Esophagus (tissue), 2 donors: ENCODE results near the gene PPOX. TPM values are rescaled to one million over a fixed set of nuclear protein-coding genes. Genes with fewer than 3 reads are reported as not detected.

Experiments
- H3K27ac ChIP-seq, 2 donors: one replicate each; pipeline ENCODE4 v1.5.1; 2013; ENCODE audit warnings: low read depth in 2 of 2, mild to moderate bottlenecking in 2 of 2, inconsistent platforms in 1 of 2, low read length in 1 of 2, moderate library complexity in 1 of 2
- H3K27me3 ChIP-seq, 2 donors: one replicate each; pipeline ENCODE4 v1.6.1; 2013; ENCODE audit warnings: low read length in 2 of 2, control low read depth in 1 of 2, mild to moderate bottlenecking in 1 of 2; ENCODE audit not compliant: insufficient read depth in 2 of 2, control insufficient read depth in 1 of 2
- H3K36me3 ChIP-seq, 2 donors: one replicate each; pipeline ENCODE4 v1.6.1; 2013; ENCODE audit warnings: low read length in 1 of 2; ENCODE audit not compliant: control insufficient read depth in 2 of 2, insufficient read depth in 2 of 2
- H3K4me1 ChIP-seq, 2 donors: one replicate each; pipeline ENCODE4 v1.6.1; 2013; ENCODE audit warnings: low read length in 1 of 2; ENCODE audit not compliant: control insufficient read depth in 2 of 2, insufficient read depth in 2 of 2
- H3K4me3 ChIP-seq, 2 donors: one replicate each; pipeline ENCODE4 v1.5.1; 2013; ENCODE audit warnings: low read length in 2 of 2, mild to moderate bottlenecking in 2 of 2, low read depth in 1 of 2, moderate library complexity in 1 of 2
- H3K9me3 ChIP-seq, 2 donors: one replicate each; pipeline ENCODE4 v1.6.1; 2013; ENCODE audit warnings: mild to moderate bottlenecking in 2 of 2, low read depth in 1 of 2, low read length in 1 of 2, moderate library complexity in 1 of 2; ENCODE audit not compliant: control insufficient read depth in 2 of 2, insufficient read depth in 1 of 2
- WGBS, 2 donors: extraction: QIAGEN DNeasy Blood & Tissue Kit; methylation state at CpG; one replicate each; pipeline ENCODE4 v1.1.7; 2013; 5-methylcytosine and 5-hydroxymethylcytosine counted together
- polyA plus RNA-seq, 2 donors: library from polyadenylated mRNA; stranded (reverse); fragments of 200-250 nt; gene quantifications; one replicate each; pipeline ENCODE4 v1.2.3, GENCODE V29; 2013
- donor health status: healthy with polysubstance abuse.
- donor health status: Bipolar disorder and iron deficiency.

PPOX gene
- polyA plus RNA-seq, 2 donors, result 11.7 to 29.6 TPM

DNA sequence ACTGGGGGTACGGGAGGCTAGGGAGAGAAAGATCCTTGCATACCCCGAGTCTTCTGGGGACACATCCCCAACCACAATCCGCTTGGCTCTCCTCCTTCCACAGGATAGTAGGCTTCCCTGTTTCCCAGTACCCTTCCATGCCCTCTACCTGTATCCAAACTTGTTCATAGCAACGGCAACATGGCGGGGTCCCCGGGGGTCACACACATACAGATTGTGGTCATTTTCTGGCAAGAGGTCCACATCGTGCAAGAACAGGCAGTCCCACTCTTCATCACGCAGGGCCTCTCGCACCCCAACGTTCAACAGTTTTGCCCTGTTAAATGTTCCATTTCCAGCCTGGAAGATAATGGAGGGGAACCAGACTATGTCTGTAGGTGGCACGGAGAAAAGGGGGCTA lies 7.5 kb downstream of the PPOX start:
- WGBS, 2 donors, result 94 to 96% methylated on average over 11 of the region's 11 CpGs
- no peaks in the 10 kb centered on the region for H3K9me3 ChIP-seq
- peaks cover 9 to 10% of the 10 kb centered on the region in 2 donors for H3K4me1 ChIP-seq
- no peak overlapping the region for H3K27ac ChIP-seq
- no peak overlapping the region for H3K4me3 ChIP-seq
- H3K36me3 ChIP-seq, result peaks cover 20 to 33% of the 10 kb centered on the region in 2 donors
- H3K27me3 ChIP-seq, result no peaks in the 10 kb centered on the region

DNA sequence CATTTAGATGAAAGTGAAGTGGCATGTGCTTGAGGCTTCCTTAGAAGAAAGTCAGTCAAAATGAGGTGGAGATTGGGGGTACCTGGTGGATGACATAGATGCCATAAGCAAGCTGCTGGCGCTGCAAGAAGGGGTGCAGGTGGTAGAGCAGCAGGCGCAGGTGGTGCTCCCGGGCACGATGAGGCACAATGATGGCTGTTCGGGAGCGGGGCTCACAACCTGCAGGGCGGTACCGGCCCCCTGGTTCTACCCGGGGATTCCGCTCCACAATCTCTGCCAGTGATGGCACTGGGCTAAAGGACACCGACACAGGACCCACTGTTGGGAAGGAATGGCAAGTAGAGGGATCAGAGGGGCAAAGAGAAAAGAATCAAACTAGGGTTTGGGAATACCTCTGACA lies 8.7 kb downstream of the PPOX start:
- peaks cover 20 to 30% of the 10 kb centered on the region in 2 donors for H3K36me3 ChIP-seq
- no peaks in the 10 kb centered on the region for H3K9me3 ChIP-seq
- H3K4me1 ChIP-seq, result peaks cover 9 to 10% of the 10 kb centered on the region in 2 donors
- no peaks in the 10 kb centered on the region for H3K27me3 ChIP-seq
- no peak overlapping the region for H3K27ac ChIP-seq
- WGBS, 2 donors, result 93 to 96% methylated on average over 11 of the region's 11 CpGs
- no peak overlapping the region for H3K4me3 ChIP-seq

DNA sequence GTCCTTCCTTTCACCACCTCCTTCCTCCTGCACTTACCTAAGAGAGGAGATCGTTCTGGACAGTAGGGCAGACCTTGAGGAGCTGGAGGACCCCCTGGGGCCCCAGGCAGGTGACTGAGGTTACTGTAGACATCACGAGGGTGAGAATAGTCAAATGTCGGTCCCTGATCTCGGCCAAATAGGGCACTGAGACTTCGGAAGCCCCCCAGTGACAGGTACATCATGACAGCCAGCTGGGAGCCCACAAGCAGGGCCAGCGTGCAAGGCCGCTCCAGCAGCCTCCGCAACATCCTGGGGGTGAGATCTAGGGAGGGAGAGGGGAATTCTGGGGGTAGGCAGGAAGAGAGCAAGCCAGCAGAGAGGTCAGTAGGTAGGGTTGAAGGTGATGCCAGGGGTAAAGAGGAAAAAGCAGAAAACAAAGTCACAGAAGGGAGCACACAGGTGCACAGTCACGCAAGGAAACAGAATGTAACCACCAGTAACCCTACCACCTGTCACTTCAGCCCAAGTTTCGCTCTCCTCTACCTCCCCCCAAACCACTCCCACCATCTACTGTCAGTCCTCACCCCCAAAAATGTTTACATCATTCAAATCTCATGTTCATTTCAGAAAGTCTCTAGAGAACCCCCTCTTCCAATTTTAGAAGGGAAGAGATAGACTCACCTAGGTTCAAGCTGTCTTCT lies 9.7 kb downstream of the PPOX start:
- H3K27me3 ChIP-seq, result no peaks in the 10 kb centered on the region
- peak overlapping the region; percentile 78 to 87 for H3K4me3 ChIP-seq
- H3K27ac ChIP-seq, result peak overlapping the region in 1 of 2 donors; percentile 82
- peaks cover 19 to 23% of the 10 kb centered on the region in 2 donors for H3K36me3 ChIP-seq
- WGBS, 2 donors, result 85 to 87% methylated on average over 10 of the region's 10 CpGs
- peaks cover 9 to 10% of the 10 kb centered on the region in 2 donors for H3K4me1 ChIP-seq
- H3K9me3 ChIP-seq, result no peaks in the 10 kb centered on the region

DNA sequence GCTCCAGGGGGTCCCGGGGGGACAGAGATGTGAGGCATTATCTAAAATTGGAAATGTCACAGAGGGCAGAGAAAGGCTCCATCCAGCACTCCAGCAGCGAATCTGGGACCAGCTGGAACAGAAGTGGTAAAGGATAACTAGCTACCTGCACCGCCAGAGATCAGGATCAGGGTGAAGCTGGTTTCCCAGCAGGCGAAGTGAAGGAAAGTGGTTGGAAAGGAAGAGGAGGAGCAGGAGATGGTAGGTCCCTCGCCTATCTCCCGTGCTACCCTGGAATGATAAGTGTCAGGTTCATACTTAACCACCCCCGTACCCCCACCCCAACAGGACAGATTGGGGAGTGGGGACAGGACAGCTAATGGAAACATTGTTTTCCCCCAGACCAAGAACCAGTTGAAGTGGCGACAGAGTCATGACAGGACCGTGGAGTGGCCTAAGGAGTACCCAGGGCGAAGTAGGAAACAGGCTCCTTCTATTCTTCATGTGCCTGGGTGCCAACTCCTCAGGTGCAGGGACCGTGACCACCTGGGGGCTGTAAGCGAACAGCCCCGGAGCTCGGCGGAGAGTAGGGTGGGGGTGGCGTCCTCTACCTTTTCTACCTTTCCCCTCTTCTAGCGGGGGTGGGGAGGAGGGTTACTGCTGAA lies 10.4 kb downstream of the PPOX start:
- H3K27ac ChIP-seq, result peak overlapping the region; percentile 82 to 91
- H3K36me3 ChIP-seq, result peaks cover 13 to 18% of the 10 kb centered on the region in 2 donors
- no peaks in the 10 kb centered on the region for H3K27me3 ChIP-seq
- H3K4me1 ChIP-seq, result peaks cover 9 to 10% of the 10 kb centered on the region in 2 donors
- WGBS, 2 donors, result 11 to 13% methylated on average over 16 to 17 of the region's 17 CpGs
- peak overlapping the region; percentile 78 to 87 for H3K4me3 ChIP-seq
- no peaks in the 10 kb centered on the region for H3K9me3 ChIP-seq

DNA sequence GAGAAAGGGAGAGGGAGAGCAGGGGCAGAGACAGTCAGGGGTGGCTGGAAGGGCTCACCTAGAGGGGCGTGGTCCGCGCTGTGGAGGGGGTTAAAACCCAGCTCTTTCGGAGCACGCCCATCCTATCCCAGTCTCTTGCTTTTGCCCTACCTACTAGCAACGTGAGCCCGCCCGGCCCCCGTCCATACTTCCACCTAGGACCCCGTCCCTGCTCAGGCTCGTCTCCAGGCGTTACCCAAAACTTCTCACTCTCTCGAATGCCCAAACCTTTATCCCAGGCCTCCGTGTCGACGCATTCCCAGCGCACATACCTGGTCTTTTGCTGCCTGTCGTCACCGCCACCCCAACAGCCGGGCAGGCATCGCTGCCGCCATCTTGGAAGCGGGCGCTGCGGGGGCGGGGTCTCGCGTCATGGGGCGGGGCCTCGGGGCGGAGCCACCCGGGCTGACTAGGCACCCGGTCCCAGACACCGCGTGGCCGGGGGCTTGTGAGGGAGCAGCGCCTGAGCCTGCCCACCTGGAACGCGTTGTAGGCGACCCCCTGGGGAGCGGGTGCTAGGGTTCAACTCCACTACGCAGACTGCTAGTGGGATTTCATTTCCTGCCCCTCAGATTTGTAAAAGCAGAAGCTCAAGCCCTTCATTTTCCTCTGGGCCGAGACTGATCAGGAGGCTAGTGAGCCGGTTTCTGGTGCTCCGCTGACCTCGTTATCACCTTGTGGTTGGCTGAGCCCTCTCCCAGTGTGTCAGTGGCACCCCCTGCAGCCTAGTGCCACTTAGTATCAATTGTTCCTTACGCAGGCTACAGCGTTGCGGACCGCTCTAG lies 11.1 kb downstream of the PPOX start, which contains the start of gene B4GALT3:
Gene B4GALT3 (minus strand): TSS at position 396 of the 824 bp plus-strand sequence. CDS start 1,447 bp downstream, outside the sequence.
- Histone ChIP-seq H3K4me3 (peak within 1 kb of the TSS; percentile 78 to 87), H3K27me3 (no peaks in the 10 kb centered on the region), H3K36me3 (peaks cover 8 to 15% of the 10 kb centered on the region in 2 donors), H3K27ac (peak within 1 kb of the TSS; percentile 82 to 91), H3K4me1 (peaks cover 9 to 12% of the 10 kb centered on the region in 2 donors), H3K9me3 (no peaks in the 10 kb centered on the region)
- 2 to 4% methylated on average over 47 to 50 of the region's 50 CpGs for WGBS, 2 donors

DNA sequence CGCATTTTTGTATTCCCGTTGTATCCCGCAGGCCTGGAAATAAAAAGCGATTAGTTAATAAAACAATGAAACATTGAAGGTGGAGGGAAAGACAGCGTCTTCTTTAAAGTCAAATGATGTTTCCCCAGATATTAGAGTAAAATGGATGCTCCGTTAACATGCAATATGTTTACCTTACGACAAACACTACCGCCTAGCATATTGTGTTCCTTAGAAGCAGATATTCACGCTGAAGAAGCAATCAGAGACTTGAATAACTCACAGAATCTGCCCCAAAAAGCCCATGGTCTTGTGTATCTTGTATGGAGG lies 11.7 kb downstream of the PPOX start:
- 38 to 54% methylated on average over 9 of the region's 9 CpGs for WGBS, 2 donors
- Histone ChIP-seq H3K27ac (peak overlapping the region; percentile 82 to 91), H3K36me3 (peaks cover 8 to 12% of the 10 kb centered on the region in 2 donors), H3K4me1 (peaks cover 7 to 10% of the 10 kb centered on the region in 2 donors), H3K27me3 (no peaks in the 10 kb centered on the region), H3K9me3 (no peaks in the 10 kb centered on the region), H3K4me3 (peak overlapping the region; percentile 78 to 87)

DNA sequence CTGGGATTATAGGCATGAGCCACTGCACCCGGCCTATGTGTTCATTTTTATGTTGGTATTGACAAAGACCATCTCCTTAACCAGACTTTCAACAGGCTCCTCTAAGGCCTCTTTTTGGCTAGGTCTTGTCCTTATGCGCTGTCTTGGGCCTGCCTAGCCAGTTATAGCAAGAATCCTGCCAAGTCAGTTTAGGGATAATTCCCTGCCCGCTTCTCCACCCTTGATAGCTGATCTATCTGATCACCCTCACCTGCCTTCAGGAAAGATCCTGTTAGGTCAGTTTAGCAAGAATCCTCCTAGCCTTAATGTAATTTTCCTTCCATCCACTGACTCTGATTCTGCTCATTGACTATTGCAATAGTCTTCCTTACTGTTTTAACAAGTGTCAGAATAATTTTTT lies 13.5 kb downstream of the PPOX start:
- H3K27me3 ChIP-seq, result no peaks in the 10 kb centered on the region
- H3K9me3 ChIP-seq, result no peaks in the 10 kb centered on the region
- 51 to 77% methylated on average over 3 of the region's 3 CpGs for WGBS, 2 donors
- peak overlapping the region; percentile 18 to 68 for H3K27ac ChIP-seq
- H3K36me3 ChIP-seq, result peaks cover 3 to 5% of the 10 kb centered on the region in 2 donors
- H3K4me1 ChIP-seq, result peaks cover 6 to 10% of the 10 kb centered on the region in 2 donors
- H3K4me3 ChIP-seq, result no peak overlapping the region

DNA sequence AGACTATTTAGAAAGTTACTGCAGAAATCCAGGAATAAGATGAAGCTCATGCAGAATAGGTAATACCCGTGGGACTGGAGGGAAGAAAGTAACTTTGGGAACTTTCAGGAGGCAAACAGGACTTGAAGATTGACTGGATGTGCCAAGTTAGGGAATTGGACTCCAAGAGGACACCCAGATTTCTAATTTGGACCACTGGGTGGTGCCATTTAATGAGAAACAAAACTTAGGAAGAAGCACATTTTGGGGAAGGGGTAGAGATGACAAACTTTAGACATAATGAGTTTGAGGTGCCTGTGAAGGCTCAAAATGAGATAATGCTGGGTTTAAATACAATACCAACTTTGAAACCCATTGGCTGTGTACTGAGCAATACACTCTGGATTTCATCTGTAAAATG lies 14.4 kb downstream of the PPOX start:
- Histone ChIP-seq H3K27ac (no peak overlapping the region), H3K9me3 (no peaks in the 10 kb centered on the region), H3K4me1 (peaks cover 6 to 10% of the 10 kb centered on the region in 2 donors), H3K27me3 (no peaks in the 10 kb centered on the region), H3K4me3 (no peak overlapping the region), H3K36me3 (no peaks in the 10 kb centered on the region)
- WGBS, 2 donors, result 64 to 81% methylated on average over 1 of the region's 1 CpG

DNA sequence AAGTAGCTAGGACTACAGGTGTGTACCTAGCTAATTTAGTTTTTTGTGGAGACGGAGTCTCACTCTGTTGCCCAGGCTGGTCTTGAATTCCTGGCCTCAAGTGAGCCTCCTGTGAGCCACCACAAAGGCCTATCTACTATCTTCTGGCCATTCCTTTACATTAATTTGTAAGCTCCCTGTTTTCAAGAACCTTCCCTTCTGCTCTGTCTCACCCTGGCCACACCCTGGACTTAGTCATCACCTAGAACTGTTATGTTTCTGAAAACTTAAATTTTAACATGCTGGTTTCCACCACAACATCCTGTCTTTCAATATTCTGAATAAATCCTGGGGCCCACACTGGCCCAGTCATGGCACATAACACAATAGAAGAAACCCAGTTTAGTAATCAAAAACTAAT lies 16.0 kb downstream of the PPOX start:
- Histone ChIP-seq H3K9me3 (no peaks in the 10 kb centered on the region), H3K36me3 (no peaks in the 10 kb centered on the region), H3K4me1 (peaks cover 0 to 3% of the 10 kb centered on the region in 2 donors), H3K27me3 (no peaks in the 10 kb centered on the region), H3K4me3 (no peak overlapping the region), H3K27ac (peak overlapping the region; percentile 40 to 45)
- WGBS, 2 donors, result 78 to 88% methylated on average over 1 of the region's 1 CpG
